Neural progenitor cell (in vitro differentiated cells): ENCODE measurements around the gene FOXO4. TPM values are rescaled to one million over a fixed set of nuclear protein-coding genes. Genes with fewer than 3 reads are reported as not detected.

Experiments used
- DNase-seq: peaks from one replicate; pipeline ENCODE4 v3.0.0-alpha.2; 2016; ENCODE audit warnings: low spot score
- H2AFZ ChIP-seq: fragments of 200-600 bp; sonication (generic); replicated peaks from 2 replicates; pipeline ENCODE4 v1.6.1; 2016; ENCODE audit warnings: antibody characterized with exemption
- H3F3A ChIP-seq: fragments of 200-600 bp; sonication (generic); 2 replicates; pipeline ENCODE4 v1.6.1; 2016; ENCODE audit warnings: antibody characterized with exemption, low read depth
- H3K27ac ChIP-seq: fragments of 200-600 bp; sonication (generic); 2 replicates; pipeline ENCODE4 v1.5.1; 2016; ENCODE audit warnings: mild to moderate bottlenecking
- H3K27me3 ChIP-seq: fragments of 200-600 bp; sonication (generic); 2 replicates; pipeline ENCODE4 v1.6.1; 2016; ENCODE audit warnings: mild to moderate bottlenecking, moderate library complexity
- H3K36me3 ChIP-seq: fragments of 200-600 bp; sonication (generic); 2 replicates; pipeline ENCODE4 v1.5.1; 2016
- H3K4me1 ChIP-seq: fragments of 200-600 bp; sonication (generic); 2 replicates; pipeline ENCODE4 v1.6.1; 2016; ENCODE audit warnings: mixed run types
- H3K4me2 ChIP-seq: fragments of 200-600 bp; sonication (generic); 2 replicates; pipeline ENCODE4 v1.6.1; 2016
- H3K4me3 ChIP-seq: fragments of 200-600 bp; sonication (generic); 2 replicates; pipeline ENCODE4 v1.5.1; 2016
- H3K79me2 ChIP-seq: fragments of 200-600 bp; sonication (generic); 2 replicates; pipeline ENCODE4 v1.6.1; 2016; ENCODE audit warnings: low read depth
- H3K9ac ChIP-seq: fragments of 200-600 bp; sonication (generic); 2 replicates; pipeline ENCODE4 v1.6.1; 2016
- H3K9me3 ChIP-seq: fragments of 200-600 bp; sonication (generic); 2 replicates; pipeline ENCODE4 v1.5.1; 2016; ENCODE audit warnings: low read depth
- H4K20me1 ChIP-seq: fragments of 200-600 bp; sonication (generic); 2 replicates; pipeline ENCODE4 v1.6.1; 2016; ENCODE audit warnings: low read depth
- H3K27ac Mint-ChIP-seq: 3 replicates; pipeline ENCODE4 v1.8.0; 2021; ENCODE audit warnings: mixed read lengths
- H3K27me3 Mint-ChIP-seq: 2 replicates; pipeline ENCODE4 v1.8.0; 2022; ENCODE audit warnings: low read depth, mild to moderate bottlenecking, inconsistent platforms, moderate library complexity, mixed read lengths; ENCODE audit not compliant: insufficient read depth
- H3K36me3 Mint-ChIP-seq: 3 replicates; pipeline ENCODE4 v1.8.0; 2021; ENCODE audit warnings: mixed read lengths
- H3K4me1 Mint-ChIP-seq: 3 replicates; pipeline ENCODE4 v1.8.0; 2021; ENCODE audit warnings: mixed read lengths
- H3K4me3 Mint-ChIP-seq: 3 replicates; pipeline ENCODE4 v1.8.0; 2021; ENCODE audit warnings: mild to moderate bottlenecking, moderate library complexity, mixed read lengths
- H3K9me3 Mint-ChIP-seq: 3 replicates; pipeline ENCODE4 v1.8.0; 2020; ENCODE audit warnings: mixed read lengths
- EZH2 ChIP-seq: fragments of 200-600 bp; sonication (generic); IDR thresholded peaks from 2 replicates; pipeline ENCODE4 v1.6.1; 2017; ENCODE audit warnings: antibody characterized with exemption, mild to moderate bottlenecking, moderate library complexity
- EZH2phosphoT487 ChIP-seq: fragments of 200-600 bp; sonication (generic); IDR thresholded peaks from 2 replicates; pipeline ENCODE4 v1.6.1; 2017; ENCODE audit warnings: antibody characterized with exemption
- total RNA-seq: library from RNA; depleted of rRNA; stranded (reverse); fragments of >200 nt; gene quantifications from 2 replicates; pipeline ENCODE4 v1.2.3, GENCODE V29; 2015; ENCODE audit warnings: low replicate concordance
- TF ChIP-seq, protein P1 (sequence below): fragments of 200-600 bp; sonication (generic); IDR thresholded peaks from 2 replicates; pipeline ENCODE4 v1.5.1; 2017; ENCODE audit warnings: antibody characterized with exemption, mild to moderate bottlenecking

The FOXO4 gene
- total RNA-seq, 1 donor from 2014 or later: 2.5 TPM

DNA sequence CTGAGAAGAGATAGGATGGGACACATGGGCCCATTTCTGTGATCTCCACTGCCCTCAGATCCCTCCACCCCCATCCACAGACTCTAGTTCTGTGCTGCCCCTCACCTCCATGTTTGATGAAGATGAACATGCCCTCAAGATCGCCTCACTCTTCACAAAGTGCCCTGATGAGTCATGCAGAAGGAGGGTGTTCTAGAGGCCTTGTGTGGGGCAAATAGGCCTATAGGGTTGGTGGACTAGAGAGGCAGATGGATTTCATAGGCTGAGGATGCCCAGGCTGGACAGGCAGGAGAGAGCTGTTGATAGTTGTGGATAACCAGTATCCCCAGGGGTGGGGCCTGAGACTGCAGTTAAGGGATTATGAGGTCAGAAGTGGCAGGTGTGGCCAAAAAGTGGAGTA lies 10.8 kb downstream of the FOXO4 start, which contains the start of gene CXorf65:
Gene CXorf65, minus strand, starts transcription at position 314 of the 400 bp plus-strand sequence. Its CDS starts 184 bp downstream, at position 130.
- Mint-ChIP-seq H3K4me3 (peak within 1 kb of the TSS; percentile 43), H3K4me1 (peaks cover 30% of the 10 kb centered on the region), H3K27me3 (peaks cover 2% of the 10 kb centered on the region), H3K27ac (no peak within 1 kb of the TSS), H3K36me3 (no peaks in the 10 kb centered on the region), H3K9me3 (peaks cover 9% of the 10 kb centered on the region)
- Histone ChIP-seq H3K79me2 (no peaks in the 10 kb centered on the region), H3K27ac (no peak within 1 kb of the TSS), H2AFZ (no peak within 1 kb of the TSS), H3F3A (peaks cover 21% of the 10 kb centered on the region), H3K4me3 (no peak within 1 kb of the TSS), H4K20me1 (no peaks in the 10 kb centered on the region), H3K4me1 (peaks cover 16% of the 10 kb centered on the region), H3K4me2 (no peak within 1 kb of the TSS), H3K36me3 (no peaks in the 10 kb centered on the region), H3K9ac (no peak within 1 kb of the TSS), H3K27me3 (no peaks in the 10 kb centered on the region), H3K9me3 (no peaks in the 10 kb centered on the region)
- no peak for DNase-seq
- TF ChIP-seq EZH2 (no peak), EZH2phosphoT487 (no peak)
- TF ChIP-seq, protein P1, sequence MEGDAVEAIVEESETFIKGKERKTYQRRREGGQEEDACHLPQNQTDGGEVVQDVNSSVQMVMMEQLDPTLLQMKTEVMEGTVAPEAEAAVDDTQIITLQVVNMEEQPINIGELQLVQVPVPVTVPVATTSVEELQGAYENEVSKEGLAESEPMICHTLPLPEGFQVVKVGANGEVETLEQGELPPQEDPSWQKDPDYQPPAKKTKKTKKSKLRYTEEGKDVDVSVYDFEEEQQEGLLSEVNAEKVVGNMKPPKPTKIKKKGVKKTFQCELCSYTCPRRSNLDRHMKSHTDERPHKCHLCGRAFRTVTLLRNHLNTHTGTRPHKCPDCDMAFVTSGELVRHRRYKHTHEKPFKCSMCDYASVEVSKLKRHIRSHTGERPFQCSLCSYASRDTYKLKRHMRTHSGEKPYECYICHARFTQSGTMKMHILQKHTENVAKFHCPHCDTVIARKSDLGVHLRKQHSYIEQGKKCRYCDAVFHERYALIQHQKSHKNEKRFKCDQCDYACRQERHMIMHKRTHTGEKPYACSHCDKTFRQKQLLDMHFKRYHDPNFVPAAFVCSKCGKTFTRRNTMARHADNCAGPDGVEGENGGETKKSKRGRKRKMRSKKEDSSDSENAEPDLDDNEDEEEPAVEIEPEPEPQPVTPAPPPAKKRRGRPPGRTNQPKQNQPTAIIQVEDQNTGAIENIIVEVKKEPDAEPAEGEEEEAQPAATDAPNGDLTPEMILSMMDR: no peak

DNA sequence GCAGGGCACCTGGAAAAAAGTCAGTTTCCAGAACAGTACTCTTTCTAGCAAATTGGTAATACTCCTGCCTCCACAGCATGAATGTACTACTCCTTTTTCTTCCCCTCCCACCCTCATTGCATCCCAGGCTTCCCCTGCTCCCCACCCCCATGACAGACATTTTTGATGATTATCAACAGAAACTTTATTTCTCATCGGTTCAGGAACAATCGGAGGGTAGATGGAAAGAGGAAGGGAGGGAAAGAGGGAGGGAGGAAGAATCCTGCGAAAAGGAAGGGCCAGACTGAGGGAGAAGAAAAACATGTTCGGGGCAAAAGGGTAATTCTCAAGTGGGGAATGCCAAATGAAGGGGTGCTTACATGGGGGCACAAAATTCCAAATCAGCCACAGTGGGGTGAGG lies 11.6 kb downstream of the FOXO4 start:
- Histone ChIP-seq H4K20me1 (no peaks in the 10 kb centered on the region), H3K4me2 (no peak overlapping the region), H3K4me1 (peaks cover 16% of the 10 kb centered on the region), H3K79me2 (no peaks in the 10 kb centered on the region), H3K36me3 (no peaks in the 10 kb centered on the region), H3K27me3 (no peaks in the 10 kb centered on the region), H3K27ac (no peak overlapping the region), H3K9ac (no peak overlapping the region), H3K4me3 (no peak overlapping the region), H2AFZ (no peak overlapping the region), H3K9me3 (no peaks in the 10 kb centered on the region), H3F3A (peaks cover 21% of the 10 kb centered on the region)
- no peaks in the 10 kb centered on the region for H3K36me3 Mint-ChIP-seq
- peaks cover 30% of the 10 kb centered on the region for H3K4me1 Mint-ChIP-seq
- H3K27me3 Mint-ChIP-seq: peaks cover 2% of the 10 kb centered on the region
- H3K4me3 Mint-ChIP-seq: no peak overlapping the region
- no peak for DNase-seq
- H3K9me3 Mint-ChIP-seq: peaks cover 12% of the 10 kb centered on the region
- H3K27ac Mint-ChIP-seq: no peak overlapping the region
- no peak for TF ChIP-seq EZH2
- TF ChIP-seq EZH2phosphoT487: no peak
- TF ChIP-seq, protein P1: no peak

- H3K9me3 Mint-ChIP-seq: peaks cover 12% of the 10 kb centered on the region
- H3K36me3 Mint-ChIP-seq: no peaks in the 10 kb centered on the region
- Histone ChIP-seq H3K27me3 (no peaks in the 10 kb centered on the region), H3K36me3 (no peaks in the 10 kb centered on the region), H3K4me3 (no peak overlapping the region), H3K9ac (no peak overlapping the region), H3K27ac (no peak overlapping the region), H3K4me2 (no peak overlapping the region), H4K20me1 (no peaks in the 10 kb centered on the region), H3K79me2 (no peaks in the 10 kb centered on the region), H2AFZ (no peak overlapping the region), H3F3A (peaks cover 17% of the 10 kb centered on the region), H3K9me3 (no peaks in the 10 kb centered on the region), H3K4me1 (peaks cover 12% of the 10 kb centered on the region)
- no peak for TF ChIP-seq EZH2phosphoT487
- TF ChIP-seq, protein P1: no peak
- no peak for TF ChIP-seq EZH2
- peaks cover 23% of the 10 kb centered on the region for H3K4me1 Mint-ChIP-seq
- no peak overlapping the region for H3K27ac Mint-ChIP-seq
- H3K27me3 Mint-ChIP-seq: peaks cover 2% of the 10 kb centered on the region
- DNase-seq: no peak
- H3K4me3 Mint-ChIP-seq: no peak overlapping the region
Measured at GRCh38 chrX:71107762-71108360, 12.2 kb downstream of the FOXO4 start.
